ENCODE data around the gene CD63.

Gene CD63

DNA sequence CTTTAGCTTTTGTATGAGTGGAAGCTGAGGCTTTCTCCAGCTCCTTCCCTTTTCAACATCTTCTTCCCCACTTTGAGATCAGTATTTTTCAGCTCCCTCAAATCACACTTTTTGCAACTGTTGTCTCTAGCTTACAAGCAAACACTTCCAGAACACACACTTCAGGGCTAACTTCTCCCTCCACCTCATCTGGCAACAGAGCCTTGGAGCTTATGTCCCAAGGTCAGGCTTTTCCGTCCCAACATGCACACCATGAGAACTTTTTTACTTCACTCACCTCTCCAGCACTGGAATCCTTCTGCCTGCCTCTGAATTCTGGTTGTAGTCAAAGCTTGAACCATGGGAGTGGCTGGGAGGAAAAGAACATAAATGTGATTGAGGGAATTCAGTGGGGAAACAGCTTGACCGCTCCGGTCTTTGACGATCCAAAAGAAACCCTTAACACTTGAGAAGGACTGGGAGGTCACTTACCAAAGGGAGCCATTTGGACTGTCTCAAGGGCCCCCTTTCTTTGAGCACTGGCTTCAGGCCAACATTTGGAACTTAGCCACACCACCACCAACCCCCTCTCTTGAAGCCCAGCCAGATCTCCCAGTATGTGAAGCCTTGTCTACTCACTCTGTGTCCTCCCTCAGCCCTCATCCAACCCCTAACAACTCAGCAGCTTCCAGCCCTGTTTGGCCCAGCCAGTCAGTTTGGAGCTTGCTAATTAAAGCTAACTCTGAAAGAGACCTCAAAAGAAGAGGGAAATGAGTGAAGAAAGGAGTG, 16.8 kb downstream of the CD63 start:
- Mint-ChIP-seq H3K4me3 (no peak overlapping the region), H3K27me3 (peaks cover 4 to 17% of the 10 kb centered on the region in 2 donors), H3K9me3 (no peaks in the 10 kb centered on the region), H3K27ac (no peak overlapping the region), H3K4me1 (peaks cover 25 to 35% of the 10 kb centered on the region in 2 donors), H3K36me3 (peaks cover 0 to 3% of the 10 kb centered on the region in 2 donors)
- no peak for DNase-seq
- ATAC-seq (replicated peaks): no peak

DNA sequence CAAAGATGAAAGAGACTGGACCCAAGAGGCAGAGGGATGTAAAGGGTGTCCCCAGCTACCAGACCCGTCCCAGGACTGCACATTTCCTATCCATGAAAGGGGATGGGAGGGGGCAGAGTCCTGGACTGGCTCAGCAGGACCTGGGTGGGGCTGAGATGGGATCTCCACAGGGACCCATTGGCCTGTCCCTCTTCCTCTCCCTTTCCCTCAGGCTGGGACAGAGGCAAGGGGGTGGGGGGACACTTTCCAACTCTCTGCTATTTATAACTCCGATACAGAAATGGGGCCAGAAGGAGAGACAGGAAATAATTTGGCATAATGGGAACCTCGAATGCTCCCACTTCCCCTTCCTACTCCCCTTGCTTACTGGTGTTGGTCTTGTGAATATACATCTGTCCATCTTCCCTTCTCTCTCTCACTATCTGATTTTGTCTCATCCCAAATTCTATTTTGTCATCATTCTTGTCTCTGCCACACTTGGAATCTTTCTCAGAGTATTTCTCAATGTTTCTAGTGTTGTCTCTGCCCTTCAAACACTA, 20.0 kb downstream of the CD63 start:
- Mint-ChIP-seq H3K4me3 (peak overlapping the region; percentile 68 to 84), H3K27ac (no peak overlapping the region), H3K4me1 (peaks cover 22 to 30% of the 10 kb centered on the region in 2 donors), H3K9me3 (no peaks in the 10 kb centered on the region), H3K27me3 (peaks cover 8 to 21% of the 10 kb centered on the region in 2 donors), H3K36me3 (no peaks in the 10 kb centered on the region)
- ATAC-seq (replicated peaks) (no peak), DNase-seq (no peak)

DNA sequence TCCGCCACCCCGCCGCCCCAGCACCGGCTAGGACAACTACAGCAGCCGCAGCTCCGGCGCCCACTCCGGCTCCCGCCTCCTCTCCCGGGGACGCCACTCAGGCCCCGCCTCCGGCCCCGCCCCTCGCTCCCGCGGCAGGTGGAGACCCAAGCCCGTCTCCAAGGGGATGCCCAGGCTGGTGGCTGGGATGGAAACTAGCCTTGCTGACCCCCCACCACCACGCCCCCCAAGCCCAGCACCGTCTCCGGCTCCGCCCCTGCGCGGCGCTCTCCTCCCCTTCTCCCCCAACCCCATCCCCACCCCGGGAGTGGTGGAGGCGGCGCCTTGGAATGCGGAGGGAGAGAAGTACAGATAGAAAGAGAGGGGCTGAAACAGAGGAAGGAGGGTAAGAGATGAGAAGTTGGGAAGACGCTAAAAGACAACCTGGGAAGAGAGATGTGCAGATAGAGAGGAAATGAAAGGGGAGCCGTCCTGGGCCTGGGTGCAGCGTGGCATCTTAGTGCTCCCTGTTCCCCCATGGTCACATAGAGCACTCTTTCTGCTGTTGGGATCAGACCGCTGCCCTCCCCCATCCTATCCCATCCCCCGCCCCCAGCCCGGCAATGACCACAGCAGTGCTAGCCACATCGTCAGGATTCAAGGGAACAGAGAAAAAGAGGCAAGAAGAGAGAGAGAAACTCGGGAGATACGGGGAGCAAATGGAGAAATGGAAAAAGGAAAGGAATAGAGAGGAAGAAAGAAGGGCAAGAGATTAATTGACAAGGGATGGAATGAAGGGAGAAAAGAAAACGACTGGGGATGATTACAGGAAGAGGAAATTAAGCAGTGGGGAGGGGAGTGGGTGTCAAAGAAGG, 20.7 kb downstream of the CD63 start, which contains the start of gene ITGA7:
TSS of gene ITGA7 (minus strand) at position 64 of the 854 bp plus-strand sequence. CDS start 222 bp downstream, outside the sequence.
- peak; percentile 20 for DNase-seq
- Mint-ChIP-seq H3K27me3 (peaks cover 8 to 21% of the 10 kb centered on the region in 2 donors), H3K36me3 (no peaks in the 10 kb centered on the region), H3K4me3 (peak within 1 kb of the TSS; percentile 68 to 84), H3K4me1 (peaks cover 22 to 30% of the 10 kb centered on the region in 2 donors), H3K9me3 (no peaks in the 10 kb centered on the region), H3K27ac (peak within 1 kb of the TSS; percentile 10)
- peak; percentile 73 to 76 for ATAC-seq (replicated peaks)

DNA sequence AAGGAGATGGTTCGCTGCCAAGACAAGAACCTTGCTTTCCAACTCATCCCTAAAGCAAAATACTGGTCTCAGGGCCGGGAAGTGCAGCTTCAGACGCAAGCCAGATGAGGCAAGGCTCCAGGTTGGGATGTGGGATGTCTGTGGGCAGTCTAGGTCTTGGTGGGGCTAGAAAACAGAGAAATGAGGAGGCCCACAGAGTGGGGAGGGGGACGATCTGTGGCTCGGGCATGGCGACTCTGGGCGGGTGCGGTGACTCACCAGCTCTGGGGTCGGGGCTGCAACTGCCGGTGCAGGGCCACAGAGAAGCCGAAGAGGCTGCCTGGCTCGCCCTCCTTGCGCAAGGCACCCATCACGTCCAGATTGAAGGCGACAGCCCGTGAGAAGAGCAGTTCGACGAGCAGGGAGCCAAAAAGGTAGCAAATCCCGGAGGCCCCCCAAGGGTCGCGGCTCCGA, 21.6 kb downstream of the CD63 start:
- Mint-ChIP-seq H3K27me3 (peaks cover 8 to 21% of the 10 kb centered on the region in 2 donors), H3K4me3 (peak overlapping the region; percentile 68 to 84), H3K27ac (peak overlapping the region; percentile 10), H3K4me1 (peaks cover 22 to 30% of the 10 kb centered on the region in 2 donors), H3K36me3 (no peaks in the 10 kb centered on the region), H3K9me3 (no peaks in the 10 kb centered on the region)
- DNase-seq: no peak
- ATAC-seq (replicated peaks): peak; percentile 37 to 53

DNA sequence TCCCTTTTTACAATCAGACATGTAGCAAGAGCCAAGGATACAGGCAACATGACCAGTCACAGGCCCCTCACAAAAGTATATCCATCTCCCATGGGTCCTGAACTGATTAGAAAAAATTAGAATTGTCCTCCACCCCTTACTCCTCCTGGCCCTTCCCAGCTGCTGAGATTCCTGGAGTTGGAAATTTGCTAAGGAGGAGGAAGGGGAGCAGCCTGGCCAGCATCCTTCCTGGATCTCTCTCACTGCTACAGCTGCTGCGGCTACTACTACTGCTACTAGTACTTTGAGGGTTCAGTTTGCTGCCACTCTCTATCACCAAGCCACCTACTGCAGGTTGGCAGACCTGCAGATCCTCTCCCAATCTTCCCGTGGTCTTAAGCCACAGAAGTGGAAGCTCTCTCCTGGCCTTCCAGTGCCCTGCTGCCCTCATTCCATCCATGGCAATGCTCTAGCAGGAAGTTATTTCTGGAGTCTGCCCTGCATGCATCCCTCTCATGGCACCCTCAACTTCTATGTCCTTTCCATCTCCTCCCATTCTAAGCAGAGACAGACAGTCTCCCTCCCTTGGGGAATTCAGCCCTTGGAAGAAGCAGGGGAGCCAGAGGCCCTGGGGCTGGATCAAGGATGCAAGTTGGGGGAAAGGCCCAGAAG, 22.1 kb downstream of the CD63 start:
- Mint-ChIP-seq H3K4me3 (peak overlapping the region; percentile 68 to 84), H3K9me3 (no peaks in the 10 kb centered on the region), H3K27me3 (peaks cover 8 to 21% of the 10 kb centered on the region in 2 donors), H3K36me3 (no peaks in the 10 kb centered on the region), H3K27ac (no peak overlapping the region), H3K4me1 (peaks cover 22 to 30% of the 10 kb centered on the region in 2 donors)
- DNase-seq (no peak), ATAC-seq (replicated peaks) (no peak)

DNA sequence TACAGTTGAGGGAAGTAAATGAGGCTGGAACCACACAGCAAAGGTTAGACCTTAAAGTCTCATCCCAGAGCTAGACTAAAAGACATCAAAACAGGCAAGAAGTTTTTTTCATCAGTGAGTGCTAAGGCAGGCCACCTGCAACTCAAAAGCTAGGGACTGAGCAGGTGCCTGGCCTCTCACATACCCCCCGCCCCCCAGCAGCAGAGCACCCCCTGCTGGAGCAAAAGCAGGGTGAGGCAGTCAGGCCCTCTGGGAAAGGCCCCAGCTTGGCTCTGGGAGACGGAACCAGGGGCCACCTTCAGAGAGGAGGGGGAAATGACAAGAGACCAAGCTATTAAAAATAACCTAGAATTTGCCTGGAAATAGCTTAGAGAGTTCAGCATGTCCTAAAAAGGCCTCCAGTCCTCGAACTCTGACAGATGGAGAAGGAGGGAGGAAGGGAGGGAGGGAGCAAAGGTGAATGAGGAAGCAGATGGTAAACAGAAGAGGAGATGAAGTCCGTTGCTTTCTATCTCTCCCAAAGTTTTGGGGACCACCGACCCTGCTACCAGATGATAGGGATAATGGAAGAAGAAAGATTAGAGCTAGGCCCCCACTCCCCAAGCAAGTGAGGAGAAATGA, 22.9 kb downstream of the CD63 start:
- H3K4me3 Mint-ChIP-seq: no peak overlapping the region

DNA sequence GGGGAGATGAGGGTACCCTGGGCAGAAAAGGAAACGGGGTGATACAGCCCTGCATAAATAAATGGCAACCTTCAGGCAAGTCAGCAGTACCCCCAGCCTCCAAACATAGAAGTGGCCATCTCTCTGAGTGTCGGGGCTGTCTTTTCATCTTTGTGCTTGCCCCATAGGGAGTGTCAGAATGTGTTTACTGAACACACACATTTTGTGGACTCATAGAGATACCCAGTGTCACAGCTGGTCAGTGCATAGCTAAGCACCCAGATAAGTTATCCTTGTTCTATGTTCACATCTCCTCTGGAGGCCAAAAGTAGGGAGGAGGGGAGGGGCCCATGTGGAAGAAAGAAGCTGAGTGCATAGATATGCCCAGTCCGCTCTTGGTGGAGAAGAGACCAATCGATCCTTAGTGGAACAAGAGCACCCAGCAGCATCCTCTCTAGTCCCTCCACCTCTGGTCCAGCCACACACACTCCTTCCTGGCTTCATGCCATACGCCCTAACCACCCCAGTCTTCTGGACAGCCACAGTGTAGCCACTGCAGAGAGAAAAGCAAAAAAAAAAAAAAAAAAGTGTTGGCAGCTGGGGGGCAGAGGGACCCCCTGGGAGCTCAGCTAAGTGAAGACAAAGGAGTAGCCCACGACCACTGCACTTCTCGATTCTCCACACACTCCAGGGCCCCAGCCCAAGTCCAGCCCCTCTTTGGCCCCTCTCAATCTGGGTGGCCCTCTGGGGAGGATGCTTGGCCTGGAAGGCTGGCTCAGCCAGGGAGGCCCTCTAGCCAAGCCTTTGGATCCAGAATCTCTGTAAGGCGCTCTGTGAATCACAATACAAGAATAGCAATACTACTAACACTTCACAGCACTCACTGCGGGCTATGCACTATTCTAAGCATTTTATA, 23.7 kb downstream of the CD63 start:
- peaks cover 8 to 21% of the 10 kb centered on the region in 2 donors for H3K27me3 Mint-ChIP-seq

More for the DNA sequence above, 22.9 kb downstream of the CD63 start:
- Mint-ChIP-seq H3K4me1 (peaks cover 22 to 30% of the 10 kb centered on the region in 2 donors), H3K27ac (no peak overlapping the region), H3K36me3 (no peaks in the 10 kb centered on the region), H3K27me3 (peaks cover 8 to 21% of the 10 kb centered on the region in 2 donors), H3K9me3 (no peaks in the 10 kb centered on the region)
- peak; percentile 46 to 52 for ATAC-seq (replicated peaks)
- DNase-seq: no peak

DNA sequence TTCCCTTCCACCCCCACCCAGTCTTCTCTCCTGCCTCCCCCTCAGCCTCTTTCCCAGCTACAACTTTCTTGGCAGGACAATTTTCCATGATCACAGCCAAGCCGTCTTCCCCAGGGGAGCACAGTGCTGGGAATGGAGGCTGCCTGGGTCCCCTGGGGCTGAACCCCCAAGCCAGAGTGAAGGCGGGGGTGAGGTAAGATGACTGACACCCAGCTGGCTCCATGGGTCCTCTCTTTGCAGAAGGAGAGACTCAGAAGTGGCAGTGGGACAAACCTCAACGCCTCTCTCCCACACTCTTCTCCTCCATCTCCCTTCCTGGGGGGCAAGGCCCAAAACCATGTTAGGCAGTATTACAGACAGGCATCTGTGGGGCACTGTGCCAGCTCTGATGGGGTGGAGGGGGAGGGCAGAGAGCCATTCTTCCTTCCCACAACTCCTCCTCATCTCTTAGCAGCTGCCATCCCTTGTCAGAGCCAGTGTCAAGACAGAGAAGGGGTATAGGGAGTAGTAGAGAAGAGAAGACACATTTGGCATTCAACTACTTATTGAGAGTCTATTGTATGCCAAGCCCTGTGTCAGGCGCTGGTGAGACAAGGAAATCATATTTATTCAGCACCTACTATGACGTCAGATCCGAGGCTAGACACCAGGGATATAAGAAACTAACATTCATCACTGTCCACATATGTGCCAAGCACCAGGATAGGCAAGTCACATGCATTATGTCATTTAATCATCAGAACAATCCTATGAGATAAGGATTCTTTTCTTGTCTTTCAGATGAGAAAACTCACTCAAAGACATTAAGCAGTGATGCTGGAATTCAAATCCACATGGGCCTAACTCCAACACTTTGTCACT, 24.7 kb downstream of the CD63 start:
- Mint-ChIP-seq H3K4me1 (peaks cover 20 to 27% of the 10 kb centered on the region in 2 donors), H3K27ac (no peak overlapping the region), H3K9me3 (no peaks in the 10 kb centered on the region), H3K4me3 (no peak overlapping the region), H3K36me3 (no peaks in the 10 kb centered on the region), H3K27me3 (peaks cover 8 to 16% of the 10 kb centered on the region in 2 donors)
- DNase-seq: no peak
- no peak for ATAC-seq (replicated peaks)

More for the DNA sequence above, 23.7 kb downstream of the CD63 start:
- DNase-seq (no peak), ATAC-seq (replicated peaks) (no peak)
- H3K9me3 Mint-ChIP-seq: no peaks in the 10 kb centered on the region
- H3K36me3 Mint-ChIP-seq: no peaks in the 10 kb centered on the region
- peak overlapping the region; percentile 31 for H3K27ac Mint-ChIP-seq
- H3K4me1 Mint-ChIP-seq: peaks cover 22 to 30% of the 10 kb centered on the region in 2 donors
- H3K4me3 Mint-ChIP-seq: no peak overlapping the region

DNA sequence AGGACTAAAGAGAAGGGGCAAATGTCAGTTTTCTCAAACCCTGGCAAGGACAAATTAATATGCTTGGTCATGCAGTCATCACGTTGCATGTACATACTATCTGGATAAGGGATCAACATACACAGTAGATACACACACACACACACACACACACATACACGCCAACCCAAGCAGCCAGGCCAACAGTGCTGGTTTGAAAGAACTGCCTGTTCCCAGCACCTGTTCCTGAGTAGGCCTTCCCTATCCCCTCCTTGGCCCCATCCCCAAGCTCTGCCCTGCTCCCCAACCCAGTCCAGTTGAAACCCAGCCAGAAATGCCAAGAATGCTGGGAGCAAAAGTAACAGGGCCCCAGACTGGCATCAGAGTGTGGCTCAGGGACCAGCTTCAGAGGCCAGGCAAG, 25.5 kb downstream of the CD63 start:
- Mint-ChIP-seq H3K9me3 (no peaks in the 10 kb centered on the region), H3K4me3 (no peak overlapping the region), H3K27ac (no peak overlapping the region), H3K27me3 (peaks cover 8 to 9% of the 10 kb centered on the region in 2 donors), H3K4me1 (peaks cover 12 to 19% of the 10 kb centered on the region in 2 donors), H3K36me3 (no peaks in the 10 kb centered on the region)
- DNase-seq (no peak), ATAC-seq (replicated peaks) (no peak)

DNA sequence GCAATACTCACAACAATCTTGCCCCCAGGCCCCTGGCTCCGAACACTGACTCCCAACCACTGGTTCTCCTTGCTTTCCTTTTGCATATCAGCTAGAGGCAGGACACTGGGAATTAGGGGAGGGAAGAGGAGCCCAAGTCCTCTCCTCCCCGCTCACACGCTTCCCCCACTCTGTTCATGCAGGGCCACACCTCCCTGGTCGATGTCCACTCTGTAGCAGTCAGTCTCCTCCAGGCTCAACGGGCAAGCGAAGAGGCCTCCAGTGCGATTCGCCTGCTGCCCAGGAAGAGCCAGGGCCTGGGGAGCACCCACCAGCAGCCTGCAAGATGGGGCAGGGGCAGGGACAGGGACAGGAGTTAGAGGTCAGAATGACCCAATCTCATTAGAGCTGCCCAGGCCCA, 25.9 kb downstream of the CD63 start:
- ATAC-seq (replicated peaks) (no peak), DNase-seq (no peak)
- peaks cover 9 to 15% of the 10 kb centered on the region in 2 donors for H3K4me1 Mint-ChIP-seq
- peaks cover 8 to 10% of the 10 kb centered on the region in 2 donors for H3K27me3 Mint-ChIP-seq
- no peak overlapping the region for H3K27ac Mint-ChIP-seq
- no peak overlapping the region for H3K4me3 Mint-ChIP-seq
- no peaks in the 10 kb centered on the region for H3K9me3 Mint-ChIP-seq
- H3K36me3 Mint-ChIP-seq: no peaks in the 10 kb centered on the region

DNA sequence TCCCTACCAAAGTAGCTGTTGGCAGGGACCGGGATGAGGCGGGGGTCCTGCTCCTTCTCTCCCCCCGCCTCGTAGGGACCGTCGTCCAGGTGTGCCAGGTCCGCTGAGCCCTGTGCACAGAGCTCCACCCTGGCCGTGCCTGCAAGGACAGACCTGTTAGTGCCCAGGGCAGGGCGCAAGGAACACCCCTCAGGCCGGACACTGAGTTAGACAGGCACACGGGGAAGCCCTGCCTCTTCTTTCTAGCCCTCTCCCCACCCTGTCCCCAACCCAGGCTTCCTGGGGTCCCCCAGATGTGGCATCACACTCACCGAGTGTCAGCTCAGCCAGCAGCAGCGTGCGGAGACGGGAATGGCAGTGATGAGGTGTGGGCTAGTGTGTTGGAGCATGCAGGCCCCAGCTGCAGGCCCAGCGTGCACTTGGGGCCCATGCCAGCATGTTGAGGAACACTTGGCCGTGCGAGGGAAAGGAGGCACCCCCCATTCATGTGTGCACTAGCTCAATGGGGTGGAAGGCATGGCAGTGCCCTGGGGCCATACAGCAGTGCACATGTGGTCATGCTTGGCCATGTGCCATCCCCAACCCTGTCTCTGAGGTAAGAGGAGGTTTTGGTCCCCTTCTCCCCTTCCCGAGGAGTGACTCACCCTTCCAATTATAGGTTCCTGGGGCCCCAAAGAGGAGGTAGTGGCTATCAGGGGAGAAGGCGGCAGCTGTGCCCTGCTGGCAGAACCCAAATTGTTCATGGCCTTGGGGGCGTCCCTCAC, 28.4 kb downstream of the CD63 start:
- H3K36me3 Mint-ChIP-seq: no peaks in the 10 kb centered on the region
- H3K27ac Mint-ChIP-seq: no peak overlapping the region
- no peak for DNase-seq
- peaks cover 7 to 10% of the 10 kb centered on the region in 2 donors for H3K27me3 Mint-ChIP-seq
- no peak overlapping the region for H3K4me3 Mint-ChIP-seq
- no peaks in the 10 kb centered on the region for H3K9me3 Mint-ChIP-seq
- peaks cover 0 to 3% of the 10 kb centered on the region in 2 donors for H3K4me1 Mint-ChIP-seq
- no peak for ATAC-seq (replicated peaks)
